Keratinocyte (primary cell): ENCODE measurements around the gene CLDN18. TPM values are rescaled to one million over a fixed set of nuclear protein-coding genes. Genes with fewer than 3 reads are reported as not detected.

Experiments
- DNase-seq: peaks from one replicate; pipeline ENCODE4 v3.0.0-alpha.2; 2011; ENCODE audit warnings: low read depth, missing footprints, low spot score
- FAIRE-seq: peaks from 2 replicates; lab custom pipeline; 2011; peaks lifted over from hg19 to GRCh38; lab: Jason Lieb, UNC
- H2AFZ ChIP-seq: 2 replicates; pipeline ENCODE4 v1.6.0; 2012; ENCODE audit warnings: low read length, control low read depth, inconsistent platforms; ENCODE audit not compliant: control insufficient read depth
- H3K27ac ChIP-seq: 2 replicates; pipeline ENCODE4 v1.5.1; 2011; ENCODE audit warnings: low read length; ENCODE audit not compliant: control insufficient read depth, insufficient read depth
- H3K27me3 ChIP-seq: 3 replicates; pipeline ENCODE4 v1.6.0; 2011; ENCODE audit warnings: low read length; ENCODE audit not compliant: control insufficient read depth, insufficient read depth; ENCODE audit errors: extremely low read depth
- H3K36me3 ChIP-seq, 2 experiments: 2 replicates in 1 of 2; 3 replicates in 1 of 2; pipeline ENCODE4 v1.5.1; 2011; ENCODE audit warnings: low read length in 2 of 2, mild to moderate bottlenecking in 1 of 2; ENCODE audit not compliant: control insufficient read depth in 2 of 2, insufficient read depth in 2 of 2; ENCODE audit errors: extremely low read depth in 1 of 2
- H3K4me1 ChIP-seq: 3 replicates; pipeline ENCODE4 v1.5.1; 2011; ENCODE audit warnings: low read length; ENCODE audit not compliant: control insufficient read depth, insufficient read depth; ENCODE audit errors: extremely low read depth
- H3K4me2 ChIP-seq: 3 replicates; pipeline ENCODE4 v1.6.0; 2011; ENCODE audit warnings: low read depth, low read length; ENCODE audit not compliant: control insufficient read depth, insufficient read depth; ENCODE audit errors: extremely low read depth
- H3K4me3 ChIP-seq, 3 experiments: fragments of 200-600 bp in 1 of 3; sonication (generic) in 1 of 3; 2 replicates in 2 of 3; 3 replicates in 1 of 3; pipeline ENCODE4 v1.5.1; 2011 to 2016; ENCODE audit warnings: low read length in 3 of 3, mild to moderate bottlenecking in 3 of 3, control low read depth in 2 of 3, inconsistent platforms in 1 of 3, low read depth in 1 of 3, mixed read lengths in 1 of 3, mixed run types in 1 of 3, moderate library complexity in 1 of 3; ENCODE audit not compliant: control insufficient read depth in 2 of 3, insufficient read depth in 2 of 3; ENCODE audit errors: extremely low read depth in 1 of 3
- H3K79me2 ChIP-seq: 2 replicates; pipeline ENCODE4 v1.6.0; 2012; ENCODE audit warnings: low read length; ENCODE audit not compliant: control insufficient read depth, insufficient read depth
- H3K9ac ChIP-seq: 3 replicates; pipeline ENCODE4 v1.6.0; 2011; ENCODE audit warnings: low read length; ENCODE audit not compliant: control insufficient read depth, insufficient read depth; ENCODE audit errors: extremely low read depth
- H3K9me1 ChIP-seq: 3 replicates; pipeline ENCODE4 v1.6.0; 2011; ENCODE audit warnings: low read length; ENCODE audit not compliant: control insufficient read depth, insufficient read depth; ENCODE audit errors: extremely low read depth
- H3K9me3 ChIP-seq: 2 replicates; pipeline ENCODE4 v1.5.1; 2012; ENCODE audit warnings: low read depth, low read length; ENCODE audit not compliant: control insufficient read depth
- H4K20me1 ChIP-seq: 3 replicates; pipeline ENCODE4 v1.6.0; 2011; ENCODE audit warnings: low read length; ENCODE audit not compliant: control insufficient read depth, insufficient read depth; ENCODE audit errors: extremely low read depth
- EZH2 ChIP-seq: IDR thresholded peaks from one replicate; pipeline ENCODE4 v1.6.1; 2012; ENCODE audit warnings: inconsistent platforms, mild to moderate bottlenecking, low read length, moderate library complexity
- dilution Hi-C: fragments of 300-500 bp; cut with MboI; formaldehyde crosslinking; loops from one replicate; pipeline ENCODE4 v1.7.0; 2020; ENCODE audit warnings: low sequenced_read_pairs; ENCODE audit not compliant: extremely low pct_ligation_motif_present
- polyA plus RNA-seq, 5 experiments: library from polyadenylated mRNA; depleted of rRNA in 3 of 5; stranded (reverse) in 3 of 5; stranded (forward) in 1 of 5; unstranded in 1 of 5; fragments of >200 nt; gene quantifications; 1 replicate in 1 of 5; 2 replicates in 3 of 5; 3 replicates in 1 of 5; pipeline versions ENCODE4 v1.2.1 to v1.2.3, GENCODE V29; 2011 to 2012; ENCODE audit warnings: missing spikeins in 2 of 5, low read depth in 1 of 5, low replicate concordance in 1 of 5
- TF ChIP-seq, protein P1 (sequence below), 3 experiments: IDR thresholded peaks in 1 of 3; conservative IDR thresholded peaks in 1 of 3; optimal IDR thresholded peaks in 1 of 3; 2 replicates in 2 of 3; 3 replicates in 1 of 3; pipeline versions ENCODE3 to v1.5.1; 2011; ENCODE audit warnings: low read length in 3 of 3, mild to moderate bottlenecking in 3 of 3, moderate library complexity in 2 of 3, control low read depth in 1 of 3, inconsistent platforms in 1 of 3; ENCODE audit not compliant: insufficient read depth in 2 of 3; ENCODE audit errors: extremely low read depth in 1 of 3

Gene CLDN18
- polyA plus RNA-seq, 1 donor (not counting 4 experiments of a cell fraction or from before 2014, with no cell fraction given): not detected

DNA sequence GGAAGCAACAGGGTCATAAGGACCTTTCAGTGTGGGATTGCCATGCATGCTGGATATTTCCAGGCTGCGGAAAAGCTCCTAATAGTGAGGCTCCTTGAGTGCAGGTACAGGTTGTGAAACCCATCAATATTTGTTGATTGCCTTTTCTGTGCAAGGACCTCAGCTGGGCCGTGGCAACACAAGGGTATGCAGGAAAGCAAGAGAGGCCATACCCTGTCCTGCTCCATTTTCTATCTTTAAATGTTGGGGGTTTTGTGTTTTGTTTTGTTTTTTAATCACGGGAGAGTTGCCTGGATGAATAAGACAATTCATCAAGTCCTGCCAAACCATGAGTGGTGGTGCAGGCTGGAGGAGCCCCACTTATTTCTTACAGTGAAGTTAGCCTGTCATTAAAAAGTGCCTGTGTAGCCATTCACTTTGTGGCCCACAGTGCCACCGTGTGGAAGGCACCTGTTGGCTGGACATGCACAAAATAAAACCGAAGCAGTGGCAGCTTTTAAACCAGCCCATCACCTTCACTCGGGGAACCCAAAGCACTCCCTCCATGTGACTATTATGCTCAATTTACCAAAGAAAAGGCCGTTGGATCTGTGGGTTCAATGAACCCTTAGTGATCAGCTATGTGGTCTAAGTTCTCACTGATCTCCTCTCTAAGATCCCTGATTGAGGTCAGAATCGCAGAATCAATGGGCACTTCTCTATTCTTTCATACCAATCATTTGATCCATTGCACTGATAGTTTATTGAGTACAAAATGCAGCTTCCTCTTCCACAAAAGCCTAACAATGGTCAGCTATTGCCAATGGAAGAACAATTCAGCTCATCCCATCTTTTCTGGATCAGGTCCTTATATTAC is 42.2 kb downstream of the CLDN18 start:
- no peaks in the 10 kb centered on the region for H3K79me2 ChIP-seq
- DNase-seq (no peak), FAIRE-seq (no peak)
- no peak overlapping the region for H3K4me3 ChIP-seq
- no peaks in the 10 kb centered on the region for H3K9me1 ChIP-seq
- no peak overlapping the region for H3K9ac ChIP-seq
- H3K4me2 ChIP-seq: no peak overlapping the region
- H2AFZ ChIP-seq: no peak overlapping the region
- no peaks in the 10 kb centered on the region for H3K9me3 ChIP-seq
- dilution Hi-C loops: no loop called here
- H3K4me1 ChIP-seq: no peaks in the 10 kb centered on the region
- TF ChIP-seq, protein P1, sequence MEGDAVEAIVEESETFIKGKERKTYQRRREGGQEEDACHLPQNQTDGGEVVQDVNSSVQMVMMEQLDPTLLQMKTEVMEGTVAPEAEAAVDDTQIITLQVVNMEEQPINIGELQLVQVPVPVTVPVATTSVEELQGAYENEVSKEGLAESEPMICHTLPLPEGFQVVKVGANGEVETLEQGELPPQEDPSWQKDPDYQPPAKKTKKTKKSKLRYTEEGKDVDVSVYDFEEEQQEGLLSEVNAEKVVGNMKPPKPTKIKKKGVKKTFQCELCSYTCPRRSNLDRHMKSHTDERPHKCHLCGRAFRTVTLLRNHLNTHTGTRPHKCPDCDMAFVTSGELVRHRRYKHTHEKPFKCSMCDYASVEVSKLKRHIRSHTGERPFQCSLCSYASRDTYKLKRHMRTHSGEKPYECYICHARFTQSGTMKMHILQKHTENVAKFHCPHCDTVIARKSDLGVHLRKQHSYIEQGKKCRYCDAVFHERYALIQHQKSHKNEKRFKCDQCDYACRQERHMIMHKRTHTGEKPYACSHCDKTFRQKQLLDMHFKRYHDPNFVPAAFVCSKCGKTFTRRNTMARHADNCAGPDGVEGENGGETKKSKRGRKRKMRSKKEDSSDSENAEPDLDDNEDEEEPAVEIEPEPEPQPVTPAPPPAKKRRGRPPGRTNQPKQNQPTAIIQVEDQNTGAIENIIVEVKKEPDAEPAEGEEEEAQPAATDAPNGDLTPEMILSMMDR (optimal IDR thresholded peaks at IDR 0.05 in 1 of 3, IDR thresholded peaks at IDR 0.05 in 1 of 3, conservative IDR thresholded peaks at IDR 0.05 in 1 of 3; ENCODE audit: extremely low read depth in 1 of 3, insufficient read depth in 2 of 3, low read length in 3 of 3): peak; percentile 74 to 88 (median 82)
- TF ChIP-seq EZH2: no peak
- no peak overlapping the region for H3K27ac ChIP-seq
- H4K20me1 ChIP-seq: no peaks in the 10 kb centered on the region
- H3K27me3 ChIP-seq: no peaks in the 10 kb centered on the region
- H3K36me3 ChIP-seq: no peaks in the 10 kb centered on the region

DNA sequence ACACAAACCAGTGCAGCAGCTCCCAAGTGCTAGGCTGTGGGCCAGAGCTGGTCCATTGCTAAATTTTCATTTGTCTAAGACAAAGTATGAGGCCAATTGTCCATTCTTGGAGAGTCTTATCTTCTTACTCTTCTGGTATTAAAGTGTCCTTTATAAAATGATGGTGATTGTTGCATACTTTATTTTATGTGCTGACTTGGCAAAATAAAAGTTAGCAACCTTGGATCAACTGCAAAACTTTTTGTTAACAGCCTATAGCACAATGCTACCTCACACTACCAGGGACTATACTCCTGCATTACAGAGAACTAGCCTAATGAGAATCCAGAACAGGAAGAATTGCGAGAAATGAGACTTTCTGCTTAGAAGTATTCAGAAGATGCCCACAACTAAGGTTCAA is 44.1 kb downstream of the CLDN18 start:
- Histone ChIP-seq H3K4me3 (no peak overlapping the region), H3K9ac (no peak overlapping the region), H3K9me1 (no peaks in the 10 kb centered on the region), H3K4me2 (no peak overlapping the region), H3K79me2 (no peaks in the 10 kb centered on the region), H3K4me1 (no peaks in the 10 kb centered on the region), H4K20me1 (no peaks in the 10 kb centered on the region), H3K9me3 (no peaks in the 10 kb centered on the region), H2AFZ (no peak overlapping the region), H3K27ac (no peak overlapping the region), H3K27me3 (no peaks in the 10 kb centered on the region), H3K36me3 (no peaks in the 10 kb centered on the region)
- FAIRE-seq (no peak), DNase-seq (no peak)
- dilution Hi-C loops: no loop called here
- no peak for TF ChIP-seq EZH2
- TF ChIP-seq, protein P1 (optimal IDR thresholded peaks at IDR 0.05 in 1 of 3, IDR thresholded peaks at IDR 0.05 in 1 of 3, conservative IDR thresholded peaks at IDR 0.05 in 1 of 3; ENCODE audit: extremely low read depth in 1 of 3, insufficient read depth in 2 of 3, low read length in 3 of 3): no peak
